GM12878 (cell line): Measurements from ENCODE around the gene AIP. TPM values are rescaled to one million over a fixed set of nuclear protein-coding genes. Genes with fewer than 3 reads are reported as not detected.
A peak's percentile ranks its signal among the peaks of the same experiment; 100 is the strongest.

Experiments
- ATAC-seq: fragments of 200-7000 bp; cut with Tn5 transposase; 3 replicates; pipeline ENCODE4 v1.9.1; 2020; ENCODE audit warnings: mild to moderate bottlenecking, moderate library complexity
- BruUV-seq: library from RNA; stranded (reverse); fragments of 400-500 nt; replicated peaks from 2 replicates; lab custom pipeline; 2021; lab: Mats Ljungman, UMichigan
- CTCF ChIA-PET: fragments of 300-600 bp; sonication (Branson Sonifier 250); formaldehyde crosslinking; extraction: SDS; loops from one replicate; lab custom pipeline; 2021; ENCODE audit warnings: inconsistent platforms; lab: Yijun Ruan, JAX
- POLR2A ChIA-PET: fragments of 350-600 bp; formaldehyde crosslinking; extraction: SDS; loops from one replicate; lab custom pipeline; 2021; ENCODE audit warnings: inconsistent platforms; lab: Charles Lee
- RAD21 ChIA-PET: fragments of 300-600 bp; sonication (Branson Sonifier 250); formaldehyde crosslinking; loops from one replicate; lab custom pipeline; 2023; ENCODE audit warnings: antibody characterized with exemption; ENCODE audit not compliant: unreplicated experiment; lab: Charles Lee
- SMC1A ChIA-PET: fragments of 300-600 bp; sonication (Branson Sonifier 250); formaldehyde crosslinking; loops from one replicate; lab custom pipeline; 2023; ENCODE audit not compliant: unreplicated experiment, uncharacterized antibody; lab: Charles Lee
- DNase-seq: peaks from one replicate; pipeline ENCODE4 v3.0.0-alpha.2; 2011; ENCODE audit warnings: low read depth, low spot score
- FAIRE-seq: peaks from 3 replicates; lab custom pipeline; 2011; peaks lifted over from hg19 to GRCh38; lab: Jason Lieb, UNC
- H2AFZ ChIP-seq: 2 replicates; pipeline ENCODE4 v1.6.0; 2011; ENCODE audit warnings: low read depth, low read length, control low read depth; ENCODE audit not compliant: control insufficient read depth
- H3K27ac ChIP-seq: 2 replicates; pipeline ENCODE4 v1.5.1; 2011; ENCODE audit warnings: control low read depth; ENCODE audit not compliant: control insufficient read depth, insufficient read depth
- H3K27me3 ChIP-seq, 2 experiments: replicated peaks in 1 of 2; 2 replicates each; pipeline versions ENCODE4 v1.6.0 to v1.6.1; 2011; ENCODE audit warnings: low read length in 1 of 2; ENCODE audit not compliant: control insufficient read depth in 2 of 2, insufficient read depth in 2 of 2
- H3K36me3 ChIP-seq, 2 experiments: 2 replicates each; pipeline ENCODE4 v1.5.1; 2011; ENCODE audit warnings: low read length in 1 of 2; ENCODE audit not compliant: control insufficient read depth in 2 of 2, insufficient read depth in 2 of 2
- H3K4me1 ChIP-seq: 2 replicates; pipeline ENCODE4 v1.6.1; 2011; ENCODE audit warnings: mild to moderate bottlenecking, low read length, moderate library complexity, mixed read lengths; ENCODE audit not compliant: control insufficient read depth, insufficient read depth
- H3K4me2 ChIP-seq: 2 replicates; pipeline ENCODE4 v1.6.0; 2011; ENCODE audit warnings: control low read depth; ENCODE audit not compliant: control insufficient read depth, insufficient read depth
- H3K4me3 ChIP-seq: fragments of 200-600 bp; sonication (generic); 2 replicates; pipeline ENCODE4 v1.5.1; 2016
- H3K79me2 ChIP-seq: 2 replicates; pipeline ENCODE4 v1.6.0; 2011; ENCODE audit warnings: low read length; ENCODE audit not compliant: control insufficient read depth, insufficient read depth
- H3K9ac ChIP-seq: 2 replicates; pipeline ENCODE4 v1.8.0; 2011; ENCODE audit warnings: low read length, control low read depth, mixed read lengths; ENCODE audit not compliant: control insufficient read depth, insufficient read depth
- H3K9me3 ChIP-seq: replicated peaks from 3 replicates; pipeline ENCODE4 v1.5.1; 2011; ENCODE audit warnings: mild to moderate bottlenecking, low read length; ENCODE audit not compliant: control insufficient read depth, insufficient read depth
- H4K20me1 ChIP-seq: 2 replicates; pipeline ENCODE4 v1.6.0; 2011; ENCODE audit not compliant: control insufficient read depth, insufficient read depth
- EP300 ChIP-seq, 2 experiments: fragments of 150-350 bp in 1 of 2; IDR thresholded peaks; 2 replicates each; pipeline ENCODE4 v1.6.1; 2011 to 2012; ENCODE audit warnings: low read depth in 2 of 2, low read length in 2 of 2, borderline replicate concordance in 1 of 2, improper control_type of control experiment in 1 of 2, inconsistent platforms in 1 of 2; ENCODE audit not compliant: control insufficient read depth in 1 of 2
- ESRRA ChIP-seq: IDR thresholded peaks from 2 replicates; pipeline ENCODE4 v1.6.1; 2012; ENCODE audit warnings: mild to moderate bottlenecking, low read length, improper control_type of control experiment
- JUND ChIP-seq: IDR thresholded peaks from 2 replicates; pipeline ENCODE4 v1.6.1; 2012; ENCODE audit warnings: low read depth, mild to moderate bottlenecking, low read length, improper control_type of control experiment, moderate library complexity
- KLF5 ChIP-seq: fragments of 450-650 bp; IDR thresholded peaks from 2 replicates; pipeline ENCODE4 v1.6.1; 2014; ENCODE audit warnings: mild to moderate bottlenecking; ENCODE audit not compliant: partially characterized antibody
- SMC3 ChIP-seq: IDR thresholded peaks from 2 replicates; pipeline ENCODE4 v1.6.1; 2011; ENCODE audit warnings: low read length, improper control_type of control experiment, borderline replicate concordance
- TCF12 ChIP-seq: IDR thresholded peaks from 2 replicates; pipeline ENCODE4 v1.6.1; 2011; ENCODE audit warnings: low read depth, mild to moderate bottlenecking, low read length
- WGBS: methylation state at CpG from one replicate; pipeline ENCODE4 v1.1.6; 2016; ENCODE audit warnings: low lambda C conversion rate; ENCODE audit not compliant: insufficient replicate concordance, insufficient coverage; ENCODE audit errors: missing lambda C conversion rate; 5-methylcytosine and 5-hydroxymethylcytosine counted together
- in situ Hi-C: fragments of 300-500 bp; cut with MboI; formaldehyde crosslinking; loops from 9 replicates; pipeline ENCODE4 v1.14.3; 2018; ENCODE audit warnings: mixed read lengths
- intact Hi-C: fragments of 100-400 bp; cut with micrococcal nuclease; formaldehyde crosslinking; loops from one replicate; pipeline ENCODE4 v1.14.2; 2022; ENCODE audit not compliant: unreplicated experiment
- polyA plus RNA-seq, 11 experiments: library from polyadenylated mRNA; depleted of rRNA in 4 of 11; unstranded in 6 of 11; stranded (reverse) in 5 of 11; fragments of >200 nt; fragmentation: Nextera tagmentation in 4 of 11; fragmentation: Illumina TruSeq in 1 of 11; extraction: Ambion mirVana in 4 of 11; extraction: Trizol in 1 of 11; gene quantifications; 1 replicate in 1 of 11; 2 replicates in 10 of 11; pipeline versions ENCODE4 v1.2.1 to v1.2.3, GENCODE V29; 2011 to 2016; ENCODE audit warnings: inconsistent platforms in 2 of 11, missing spikeins in 2 of 11, low read depth in 1 of 11
- total RNA-seq, 4 experiments: library from RNA; depleted of rRNA in 3 of 4; stranded (reverse); fragments of >200 nt in 3 of 4; fragmentation: Illumina TruSeq in 1 of 4; extraction: Trizol in 1 of 4; gene quantifications; 2 replicates each; pipeline versions ENCODE4 v1.2.1 to v1.2.3, GENCODE V29; 2013 to 2021
- TF ChIP-seq, protein P1 (sequence below): IDR thresholded peaks from 2 replicates; pipeline ENCODE4 v1.6.1; 2012; ENCODE audit warnings: improper control_type of control experiment, low read depth, low read length; ENCODE audit not compliant: insufficient replicate concordance
- TF ChIP-seq, protein P2 (sequence below): fragments of 450-650 bp; IDR thresholded peaks from 2 replicates; pipeline ENCODE4 v1.6.1; 2017; ENCODE audit warnings: low read depth, mild to moderate bottlenecking, moderate library complexity
- TF ChIP-seq, protein P3 (sequence below): fragments of 450-650 bp; IDR thresholded peaks from 2 replicates; pipeline ENCODE4 v1.6.1; 2016; ENCODE audit warnings: mild to moderate bottlenecking, moderate library complexity, borderline replicate concordance

AIP gene
- total and polyA plus RNA-seq, 10 of the 15 experiments (the other 5 are each of a cell fraction or from before 2014, with no cell fraction given): 12.6 to 164 (median 104) TPM

GRCh38 chr11:67437082-67437808 lies 45.6 kb upstream of the AIP start, which contains the start of gene PTPRCAP:
Gene PTPRCAP (minus strand): TSS chr11:67437682. CDS start chr11:67437619, 63 bp downstream.
- Histone ChIP-seq H3K4me2 (peak within 1 kb of the TSS; percentile 86), H3K4me1 (peaks cover 36% of the 10 kb centered on the region), H3K27ac (peak within 1 kb of the TSS; percentile 99), H3K79me2 (peaks cover 57% of the 10 kb centered on the region), H4K20me1 (no peaks in the 10 kb centered on the region), H3K27me3 (no peaks in the 10 kb centered on the region), H3K9ac (peak within 1 kb of the TSS; percentile 99), H3K4me3 (peak within 1 kb of the TSS; percentile 90), H3K9me3 (no peaks in the 10 kb centered on the region), H2AFZ (no peak within 1 kb of the TSS), H3K36me3 (peaks cover 6 to 21% of the 10 kb centered on the region in 2 experiments; a peak in 3 of 4 replicates)
- WGBS: 0% methylated on average over 16 of the region's 26 CpGs
- peak; percentile 46 for ATAC-seq
- CTCF ChIA-PET: interaction anchor here (0.5 to 4.3 kb wide), 20 partner anchors 8 to 219 kb away, joined by 3 to 53 read pairs (median 4); partner anchors contain the start of genes CDK2AP2, PPP1CA, RPS6KB2 and TBC1D10C
- POLR2A ChIA-PET: interaction anchor here (0.6 to 4.7 kb wide), 20 partner anchors 9 to 192 kb away, joined by 3 to 95 read pairs (median 6); partner anchors contain the start of genes AIP, CDK2AP2, GRK2 and NUDT8
- BruUV-seq: TSS peak; percentile 64
- peak; percentile 31 for FAIRE-seq
- DNase-seq: no peak
- RAD21 ChIA-PET: interaction anchor here (0.6 to 7.2 kb wide), 19 partner anchors 9 to 193 kb away, joined by 3 to 112 read pairs (median 7); partner anchors contain the start of genes AIP, NUDT8, PITPNM1 and POLD4
- SMC1A ChIA-PET: interaction anchor here (0.7 to 4.2 kb wide), 15 partner anchors 8 to 196 kb away, joined by 3 to 46 read pairs (median 6); partner anchors contain the start of genes AIP, PITPNM1, PPP1CA and RAD9A
- intact Hi-C loops (loop anchor here (2.0 to 5.0 kb wide), 4 partner anchors 32 to 70 kb away; partner anchors contain the start of genes PPP1CA, TBC1D10C and TMEM134), in situ Hi-C loops (no loop called here)
- TF ChIP-seq, protein P1, sequence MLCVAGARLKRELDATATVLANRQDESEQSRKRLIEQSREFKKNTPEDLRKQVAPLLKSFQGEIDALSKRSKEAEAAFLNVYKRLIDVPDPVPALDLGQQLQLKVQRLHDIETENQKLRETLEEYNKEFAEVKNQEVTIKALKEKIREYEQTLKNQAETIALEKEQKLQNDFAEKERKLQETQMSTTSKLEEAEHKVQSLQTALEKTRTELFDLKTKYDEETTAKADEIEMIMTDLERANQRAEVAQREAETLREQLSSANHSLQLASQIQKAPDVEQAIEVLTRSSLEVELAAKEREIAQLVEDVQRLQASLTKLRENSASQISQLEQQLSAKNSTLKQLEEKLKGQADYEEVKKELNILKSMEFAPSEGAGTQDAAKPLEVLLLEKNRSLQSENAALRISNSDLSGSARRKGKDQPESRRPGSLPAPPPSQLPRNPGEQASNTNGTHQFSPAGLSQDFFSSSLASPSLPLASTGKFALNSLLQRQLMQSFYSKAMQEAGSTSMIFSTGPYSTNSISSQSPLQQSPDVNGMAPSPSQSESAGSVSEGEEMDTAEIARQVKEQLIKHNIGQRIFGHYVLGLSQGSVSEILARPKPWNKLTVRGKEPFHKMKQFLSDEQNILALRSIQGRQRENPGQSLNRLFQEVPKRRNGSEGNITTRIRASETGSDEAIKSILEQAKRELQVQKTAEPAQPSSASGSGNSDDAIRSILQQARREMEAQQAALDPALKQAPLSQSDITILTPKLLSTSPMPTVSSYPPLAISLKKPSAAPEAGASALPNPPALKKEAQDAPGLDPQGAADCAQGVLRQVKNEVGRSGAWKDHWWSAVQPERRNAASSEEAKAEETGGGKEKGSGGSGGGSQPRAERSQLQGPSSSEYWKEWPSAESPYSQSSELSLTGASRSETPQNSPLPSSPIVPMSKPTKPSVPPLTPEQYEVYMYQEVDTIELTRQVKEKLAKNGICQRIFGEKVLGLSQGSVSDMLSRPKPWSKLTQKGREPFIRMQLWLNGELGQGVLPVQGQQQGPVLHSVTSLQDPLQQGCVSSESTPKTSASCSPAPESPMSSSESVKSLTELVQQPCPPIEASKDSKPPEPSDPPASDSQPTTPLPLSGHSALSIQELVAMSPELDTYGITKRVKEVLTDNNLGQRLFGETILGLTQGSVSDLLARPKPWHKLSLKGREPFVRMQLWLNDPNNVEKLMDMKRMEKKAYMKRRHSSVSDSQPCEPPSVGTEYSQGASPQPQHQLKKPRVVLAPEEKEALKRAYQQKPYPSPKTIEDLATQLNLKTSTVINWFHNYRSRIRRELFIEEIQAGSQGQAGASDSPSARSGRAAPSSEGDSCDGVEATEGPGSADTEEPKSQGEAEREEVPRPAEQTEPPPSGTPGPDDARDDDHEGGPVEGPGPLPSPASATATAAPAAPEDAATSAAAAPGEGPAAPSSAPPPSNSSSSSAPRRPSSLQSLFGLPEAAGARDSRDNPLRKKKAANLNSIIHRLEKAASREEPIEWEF: no peak
- TF ChIP-seq SMC3 (no peak), JUND (no peak), ESRRA (no peak), TCF12 (0 out of 2 replicates have a peak, but pooled peaks have one; percentile 66), EP300 (IDR thresholded peaks at IDR 0.05; ENCODE audit: borderline replicate concordance in 1 of 2, control insufficient read depth in 1 of 2, low read depth in 2 of 2, low read length in 2 of 2) (peak in 1 of 2 experiments; percentile 3; a peak in 2 of 4 replicates), KLF5 (no peak)
- TF ChIP-seq, protein P2, sequence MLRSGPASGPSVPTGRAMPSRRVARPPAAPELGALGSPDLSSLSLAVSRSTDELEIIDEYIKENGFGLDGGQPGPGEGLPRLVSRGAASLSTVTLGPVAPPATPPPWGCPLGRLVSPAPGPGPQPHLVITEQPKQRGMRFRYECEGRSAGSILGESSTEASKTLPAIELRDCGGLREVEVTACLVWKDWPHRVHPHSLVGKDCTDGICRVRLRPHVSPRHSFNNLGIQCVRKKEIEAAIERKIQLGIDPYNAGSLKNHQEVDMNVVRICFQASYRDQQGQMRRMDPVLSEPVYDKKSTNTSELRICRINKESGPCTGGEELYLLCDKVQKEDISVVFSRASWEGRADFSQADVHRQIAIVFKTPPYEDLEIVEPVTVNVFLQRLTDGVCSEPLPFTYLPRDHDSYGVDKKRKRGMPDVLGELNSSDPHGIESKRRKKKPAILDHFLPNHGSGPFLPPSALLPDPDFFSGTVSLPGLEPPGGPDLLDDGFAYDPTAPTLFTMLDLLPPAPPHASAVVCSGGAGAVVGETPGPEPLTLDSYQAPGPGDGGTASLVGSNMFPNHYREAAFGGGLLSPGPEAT: no peak
- TF ChIP-seq, protein P3, sequence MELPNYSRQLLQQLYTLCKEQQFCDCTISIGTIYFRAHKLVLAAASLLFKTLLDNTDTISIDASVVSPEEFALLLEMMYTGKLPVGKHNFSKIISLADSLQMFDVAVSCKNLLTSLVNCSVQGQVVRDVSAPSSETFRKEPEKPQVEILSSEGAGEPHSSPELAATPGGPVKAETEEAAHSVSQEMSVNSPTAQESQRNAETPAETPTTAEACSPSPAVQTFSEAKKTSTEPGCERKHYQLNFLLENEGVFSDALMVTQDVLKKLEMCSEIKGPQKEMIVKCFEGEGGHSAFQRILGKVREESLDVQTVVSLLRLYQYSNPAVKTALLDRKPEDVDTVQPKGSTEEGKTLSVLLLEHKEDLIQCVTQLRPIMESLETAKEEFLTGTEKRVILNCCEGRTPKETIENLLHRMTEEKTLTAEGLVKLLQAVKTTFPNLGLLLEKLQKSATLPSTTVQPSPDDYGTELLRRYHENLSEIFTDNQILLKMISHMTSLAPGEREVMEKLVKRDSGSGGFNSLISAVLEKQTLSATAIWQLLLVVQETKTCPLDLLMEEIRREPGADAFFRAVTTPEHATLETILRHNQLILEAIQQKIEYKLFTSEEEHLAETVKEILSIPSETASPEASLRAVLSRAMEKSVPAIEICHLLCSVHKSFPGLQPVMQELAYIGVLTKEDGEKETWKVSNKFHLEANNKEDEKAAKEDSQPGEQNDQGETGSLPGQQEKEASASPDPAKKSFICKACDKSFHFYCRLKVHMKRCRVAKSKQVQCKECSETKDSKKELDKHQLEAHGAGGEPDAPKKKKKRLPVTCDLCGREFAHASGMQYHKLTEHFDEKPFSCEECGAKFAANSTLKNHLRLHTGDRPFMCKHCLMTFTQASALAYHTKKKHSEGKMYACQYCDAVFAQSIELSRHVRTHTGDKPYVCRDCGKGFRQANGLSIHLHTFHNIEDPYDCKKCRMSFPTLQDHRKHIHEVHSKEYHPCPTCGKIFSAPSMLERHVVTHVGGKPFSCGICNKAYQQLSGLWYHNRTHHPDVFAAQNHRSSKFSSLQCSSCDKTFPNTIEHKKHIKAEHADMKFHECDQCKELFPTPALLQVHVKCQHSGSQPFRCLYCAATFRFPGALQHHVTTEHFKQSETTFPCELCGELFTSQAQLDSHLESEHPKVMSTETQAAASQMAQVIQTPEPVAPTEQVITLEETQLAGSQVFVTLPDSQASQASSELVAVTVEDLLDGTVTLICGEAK: no peak
